HEK293T (cell line): ENCODE data around the gene ATP1A3.
A peak's percentile ranks its signal among the peaks of the same experiment; 100 is the strongest.

ENCODE experiments used
- CTCF ChIA-PET: fragments of 350-600 bp; formaldehyde crosslinking; extraction: SDS; loops from one replicate; lab custom pipeline; 2021; ENCODE audit warnings: antibody characterized with exemption, inconsistent platforms; lab: Yijun Ruan, JAX
- POLR2A ChIA-PET: fragments of 350-600 bp; formaldehyde crosslinking; extraction: SDS; loops from one replicate; lab custom pipeline; 2020; ENCODE audit warnings: antibody characterized with exemption, inconsistent platforms; lab: Yijun Ruan, JAX
- DNase-seq: peaks from one replicate; pipeline ENCODE4 v3.0.0; 2012; ENCODE audit warnings: mixed read lengths; ENCODE audit errors: extremely low spot score
- ARNT ChIP-seq: fragments of 450-650 bp; IDR thresholded peaks from 2 replicates; pipeline ENCODE4 v1.6.1; 2017; ENCODE audit warnings: mild to moderate bottlenecking
- BHLHE40 ChIP-seq: fragments of 450-650 bp; IDR thresholded peaks from 2 replicates; pipeline ENCODE4 v1.6.1; 2016; ENCODE audit warnings: mild to moderate bottlenecking, moderate library complexity, borderline replicate concordance
- CTBP1 ChIP-seq: fragments of 450-650 bp; IDR thresholded peaks from 2 replicates; pipeline ENCODE4 v1.6.1; 2016; ENCODE audit warnings: borderline replicate concordance
- ELF4 ChIP-seq: fragments of 450-650 bp; IDR thresholded peaks from 2 replicates; pipeline ENCODE4 v1.6.1; 2017; ENCODE audit warnings: antibody characterized with exemption
- FOXA1 ChIP-seq: fragments of 450-650 bp; IDR thresholded peaks from 2 replicates; pipeline ENCODE4 v1.6.1; 2016; ENCODE audit warnings: mild to moderate bottlenecking
- FOXK2 ChIP-seq: fragments of 450-650 bp; IDR thresholded peaks from 2 replicates; pipeline ENCODE4 v1.6.1; 2016; ENCODE audit warnings: mild to moderate bottlenecking
- FOXM1 ChIP-seq: fragments of 450-650 bp; IDR thresholded peaks from 2 replicates; pipeline ENCODE4 v1.6.1; 2017; ENCODE audit warnings: mild to moderate bottlenecking, borderline replicate concordance
- HDGF ChIP-seq: fragments of 450-650 bp; IDR thresholded peaks from 2 replicates; pipeline ENCODE4 v1.6.1; 2017; ENCODE audit warnings: antibody characterized with exemption, borderline replicate concordance
- L3MBTL2 ChIP-seq: fragments of 450-650 bp; conservative IDR thresholded peaks from 2 replicates; pipeline ENCODE4 v1.6.1; 2016; ENCODE audit warnings: mild to moderate bottlenecking
- LEF1 ChIP-seq: fragments of 450-650 bp; IDR thresholded peaks from 2 replicates; pipeline ENCODE4 v1.6.1; 2017; ENCODE audit warnings: mild to moderate bottlenecking, borderline replicate concordance
- NFRKB ChIP-seq: fragments of 450-650 bp; IDR thresholded peaks from 2 replicates; pipeline ENCODE4 v1.6.1; 2016; ENCODE audit warnings: mild to moderate bottlenecking, moderate library complexity
- SP1 ChIP-seq: fragments of 450-650 bp; IDR thresholded peaks from 2 replicates; pipeline ENCODE4 v1.6.1; 2017
- SUZ12 ChIP-seq: fragments of 450-650 bp; IDR thresholded peaks from 2 replicates; pipeline ENCODE4 v1.6.1; 2016; ENCODE audit warnings: mild to moderate bottlenecking
- TARDBP ChIP-seq: fragments of 450-650 bp; IDR thresholded peaks from 2 replicates; pipeline ENCODE4 v1.6.1; 2016
- ZNF384 ChIP-seq: fragments of 450-650 bp; IDR thresholded peaks from 2 replicates; pipeline ENCODE4 v1.6.1; 2016
- TF ChIP-seq, protein P1 (sequence below): fragments of 450-650 bp; IDR thresholded peaks from 2 replicates; pipeline ENCODE4 v1.6.1; 2016

Gene ATP1A3

DNA sequence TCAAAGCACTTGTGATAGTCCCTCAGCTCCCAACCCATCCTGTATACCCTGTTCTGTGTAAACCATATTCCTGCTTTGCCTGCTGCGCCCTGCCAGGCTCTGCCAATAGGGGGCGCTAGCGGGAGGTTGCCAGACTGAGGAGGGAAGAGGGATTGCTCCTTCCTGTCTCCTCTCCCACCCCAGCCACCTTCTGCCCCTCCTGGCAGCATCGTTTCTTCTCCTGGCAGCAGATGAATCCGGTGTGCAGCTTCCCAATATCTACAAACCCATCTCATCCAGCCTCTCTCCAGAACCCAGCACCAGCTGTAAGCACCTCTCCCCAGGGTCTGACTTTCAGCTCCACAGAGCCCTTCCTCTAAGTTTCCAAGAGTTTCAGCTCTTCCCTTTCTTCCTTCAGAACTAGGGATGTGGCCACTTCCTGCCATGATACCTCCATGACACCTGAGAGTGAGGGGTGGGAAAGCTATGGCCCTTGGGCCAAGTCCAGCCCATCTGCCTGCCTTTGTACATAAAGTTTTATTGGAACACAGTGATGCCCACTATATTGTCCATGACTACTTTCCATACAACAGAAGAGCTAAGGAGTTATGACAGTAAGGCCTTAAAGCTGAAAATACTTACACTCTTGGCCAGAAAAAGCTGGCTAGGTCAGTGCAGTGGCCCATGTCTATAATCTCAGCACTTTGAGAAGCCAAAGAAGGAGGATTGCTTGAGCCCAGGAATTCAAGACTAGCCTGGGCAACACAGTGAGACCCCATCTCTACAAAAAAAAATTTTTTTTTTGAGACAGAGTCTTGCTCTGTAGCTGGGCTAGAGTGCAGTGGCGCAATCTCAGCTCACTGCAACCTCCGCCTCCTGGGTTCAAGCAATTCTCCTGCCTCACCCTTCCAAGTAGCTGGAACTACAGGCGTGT is 34.5 kb upstream of the ATP1A3 start:
- ChIA-PET CTCF (interaction anchor here (0.8 to 1.6 kb wide), 13 partner anchors 10 to 152 kb away, joined by 3 to 8 read pairs (median 4); no protein-coding TSS in a partner anchor), POLR2A (interaction anchor here (0.6 to 1.5 kb wide), 9 partner anchors 9 to 71 kb away, joined by 3 to 8 read pairs (median 4); partner anchors contain the start of genes RABAC1 and ZNF574)
- TF ChIP-seq NFRKB (no peak), CTBP1 (no peak), TARDBP (no peak), FOXA1 (no peak), L3MBTL2 (no peak), HDGF (no peak), FOXM1 (no peak), SUZ12 (no peak), FOXK2 (no peak), ZNF384 (no peak), LEF1 (no peak), SP1 (no peak), ARNT (no peak)
- peak; percentile 76 for DNase-seq

GRCh38 chr19:42024622-42025111 is 30.6 kb upstream of the ATP1A3 start:
- no peak for TF ChIP-seq ARNT
- TF ChIP-seq ELF4 = no peak
- no peak for TF ChIP-seq ZNF384
- TF ChIP-seq SUZ12 = no peak
- no peak for TF ChIP-seq FOXK2
- TF ChIP-seq LEF1 = no peak
- CTCF ChIA-PET = interaction anchor here (1.0 kb wide), 1 partner anchor 10 kb away, joined by 4 read pairs; no protein-coding TSS in a partner anchor
- POLR2A ChIA-PET = no interaction called here
- no peak for DNase-seq

- no peak for DNase-seq
- TF ChIP-seq CTBP1 (no peak), BHLHE40 (no peak), FOXA1 (no peak), ARNT (no peak), ZNF384 (no peak), SP1 (no peak), SUZ12 (no peak), L3MBTL2 (no peak), HDGF (no peak), ELF4 (no peak), FOXM1 (no peak), FOXK2 (no peak), LEF1 (no peak), TARDBP (no peak), NFRKB (no peak)
- TF ChIP-seq, protein P1, sequence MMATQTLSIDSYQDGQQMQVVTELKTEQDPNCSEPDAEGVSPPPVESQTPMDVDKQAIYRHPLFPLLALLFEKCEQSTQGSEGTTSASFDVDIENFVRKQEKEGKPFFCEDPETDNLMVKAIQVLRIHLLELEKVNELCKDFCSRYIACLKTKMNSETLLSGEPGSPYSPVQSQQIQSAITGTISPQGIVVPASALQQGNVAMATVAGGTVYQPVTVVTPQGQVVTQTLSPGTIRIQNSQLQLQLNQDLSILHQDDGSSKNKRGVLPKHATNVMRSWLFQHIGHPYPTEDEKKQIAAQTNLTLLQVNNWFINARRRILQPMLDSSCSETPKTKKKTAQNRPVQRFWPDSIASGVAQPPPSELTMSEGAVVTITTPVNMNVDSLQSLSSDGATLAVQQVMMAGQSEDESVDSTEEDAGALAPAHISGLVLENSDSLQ = no peak
- ChIA-PET POLR2A (no interaction called here), CTCF (interaction anchor here (1.0 to 1.7 kb wide), 4 partner anchors 11 to 63 kb away, joined by 4 to 10 read pairs (median 8); no protein-coding TSS in a partner anchor)
Measured at GRCh38 chr19:42023943-42024260, 29.9 kb upstream of the ATP1A3 start.

DNA sequence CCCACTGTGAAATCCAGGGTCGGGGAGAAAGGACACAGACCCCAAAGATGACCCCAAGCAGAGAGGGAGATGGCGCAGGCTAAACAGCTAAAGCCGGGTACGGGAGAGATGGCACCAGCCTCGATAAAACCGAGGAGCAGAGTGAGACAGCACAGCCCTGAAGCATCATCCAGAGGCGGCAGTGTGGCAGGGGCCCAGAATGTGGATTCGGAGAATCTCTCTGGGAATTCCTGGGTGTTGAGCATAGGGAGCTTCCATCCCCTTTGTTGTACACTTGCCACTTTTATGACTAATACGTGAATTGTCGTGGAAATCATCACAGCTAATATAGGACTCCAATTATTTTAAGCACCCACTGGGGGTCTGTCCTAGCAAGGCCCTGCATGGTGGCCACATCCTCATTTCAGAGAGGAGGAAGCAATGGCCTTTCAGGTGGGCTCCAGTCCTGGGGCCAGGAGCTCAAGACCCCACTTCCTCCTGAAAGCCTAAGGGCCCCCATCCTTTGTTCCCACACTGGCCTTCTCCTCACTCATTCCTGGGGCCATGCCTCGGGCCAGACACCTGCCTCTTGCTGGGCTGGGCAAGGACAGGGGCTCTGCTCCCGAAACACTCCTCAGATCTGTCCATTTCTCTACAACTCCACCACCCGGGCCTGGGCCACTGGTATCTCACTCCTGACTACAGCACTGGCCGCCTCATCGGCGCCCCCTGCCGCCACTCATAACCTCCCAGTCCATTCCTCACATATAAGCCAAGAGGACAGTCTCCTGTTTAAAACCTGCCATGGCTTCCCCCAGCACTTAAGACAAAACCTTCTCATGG is 29.3 kb upstream of the ATP1A3 start:
- CTCF ChIA-PET = interaction anchor here (0.6 to 1.7 kb wide), 7 partner anchors 8 to 277 kb away, joined by 3 to 10 read pairs (median 6); no protein-coding TSS in a partner anchor

GRCh38 chr19:42022616-42023015 is 28.6 kb upstream of the ATP1A3 start:
- TF ChIP-seq FOXM1 (no peak), TARDBP (no peak), ELF4 (no peak), L3MBTL2 (no peak), CTBP1 (no peak), SP1 (no peak), NFRKB (no peak), LEF1 (no peak), FOXK2 (no peak), SUZ12 (no peak), BHLHE40 (no peak), FOXA1 (no peak), HDGF (no peak), ARNT (no peak), ZNF384 (no peak)
- TF ChIP-seq, protein P1 = no peak
- CTCF ChIA-PET = interaction anchor here (1.0 to 1.7 kb wide), 3 partner anchors 9 to 12 kb away, joined by 6 to 10 read pairs (median 10); no protein-coding TSS in a partner anchor
- no peak for DNase-seq
- POLR2A ChIA-PET = interaction anchor here (0.9 kb wide), 1 partner anchor 163 kb away, joined by 3 read pairs; the partner anchor contains the start of gene RPS19

More for the DNA sequence above, 29.3 kb upstream of the ATP1A3 start:
- TF ChIP-seq ARNT = no peak
- TF ChIP-seq, protein P1 = no peak
- POLR2A ChIA-PET = interaction anchor here (0.9 kb wide), 1 partner anchor 163 kb away, joined by 3 read pairs; the partner anchor contains the start of gene RPS19
- DNase-seq = peak; percentile 69
